ENCODE measurements around the gene ESPN. TPM values are rescaled to one million over a fixed set of nuclear protein-coding genes. Genes with fewer than 3 reads are reported as not detected.

Gene ESPN
- total and polyA plus RNA-seq, 12 donors, result 0.12 to 0.51 (median 0.25) TPM; not detected in 5

- H3K36me3 ChIP-seq, result peaks cover 0 to 87% (median 14%) of the 10 kb centered on the region in 9 donors
- H3K27me3 ChIP-seq, result peaks cover 0 to 40% (median 11%) of the 10 kb centered on the region in 7 donors
- H3K4me3 ChIP-seq, result peak overlapping the region in 2 of 10 donors; percentile 17 to 50
- no peak for DNase-seq
- no peaks in the 10 kb centered on the region for H3K9me3 ChIP-seq
- 59 to 64% methylated on average over 21 of the region's 21 CpGs for WGBS, 2 donors
- peak overlapping the region in 1 of 10 donors; percentile 65 for H3K27ac ChIP-seq
- no peak for TF ChIP-seq CTCF (IDR thresholded peaks at IDR 0.05)
- intact Hi-C loops (cut with DNase I), result loop anchor here in 1 of 10 donors (5.0 kb wide), 1 partner anchor 492 kb away; no protein-coding TSS in a partner anchor
- peaks cover 0 to 21% (median 7%) of the 10 kb centered on the region in 9 donors for H3K4me1 ChIP-seq
- no peak for ATAC-seq
Observed at GRCh38 chr1:6465461-6466005, 41.0 kb downstream of the ESPN start.

- peak within 1 kb of the TSS in 2 of 10 donors; percentile 17 to 50 for H3K4me3 ChIP-seq
Observed at GRCh38 chr1:6466023-6466422, 41.4 kb downstream of the ESPN start, which contains the start of gene TNFRSF25. TNFRSF25 (minus strand) TSS chr1:6466173; CDS start chr1:6466107, 66 bp downstream.

GRCh38 chr1:6466751-6467150 is 42.2 kb downstream of the ESPN start:
- DNase-seq (no peak), ATAC-seq (no peak)
- H3K4me3 ChIP-seq, result no peak overlapping the region
- peaks cover 0 to 28% (median 5%) of the 10 kb centered on the region in 7 donors for H3K27me3 ChIP-seq
- 89 to 93% methylated on average over 5 of the region's 5 CpGs for WGBS, 2 donors
- H3K36me3 ChIP-seq, result peaks cover 0 to 91% (median 20%) of the 10 kb centered on the region in 9 donors
- no peak overlapping the region for H3K27ac ChIP-seq
- no peak for TF ChIP-seq CTCF (IDR thresholded peaks at IDR 0.05)
- peaks cover 0 to 11% (median 0%) of the 10 kb centered on the region in 9 donors for H3K4me1 ChIP-seq
- intact Hi-C loops (cut with DNase I), result loop anchor here in 1 of 10 donors (5.0 kb wide), 1 partner anchor 491 kb away; no protein-coding TSS in a partner anchor
- no peaks in the 10 kb centered on the region for H3K9me3 ChIP-seq

More at GRCh38 chr1:6466023-6466422, 41.4 kb downstream of the ESPN start, which contains the start of gene TNFRSF25:
- Histone ChIP-seq H3K36me3 (peaks cover 0 to 91% (median 19%) of the 10 kb centered on the region in 9 donors), H3K27me3 (peaks cover 0 to 35% (median 7%) of the 10 kb centered on the region in 7 donors), H3K9me3 (no peaks in the 10 kb centered on the region), H3K27ac (peak within 1 kb of the TSS in 1 of 10 donors; percentile 65), H3K4me1 (peaks cover 0 to 16% (median 3%) of the 10 kb centered on the region in 9 donors)
- intact Hi-C loops (cut with DNase I), result loop anchor here in 1 of 10 donors (5.0 kb wide), 1 partner anchor 491 kb away; no protein-coding TSS in a partner anchor
- WGBS, 2 donors, result 34 to 39% methylated on average over 25 to 43 of the region's 43 CpGs
- DNase-seq, result no peak
- TF ChIP-seq CTCF (IDR thresholded peaks at IDR 0.05), result no peak
- ATAC-seq, result no peak

GRCh38 chr1:6467224-6467623 is 42.6 kb downstream of the ESPN start:
- no peaks in the 10 kb centered on the region for H3K9me3 ChIP-seq
- ATAC-seq, result no peak
- no peak overlapping the region for H3K27ac ChIP-seq
- H3K4me1 ChIP-seq, result peaks cover 0 to 11% (median 0%) of the 10 kb centered on the region in 9 donors
- H3K36me3 ChIP-seq, result peaks cover 0 to 91% (median 20%) of the 10 kb centered on the region in 9 donors
- intact Hi-C loops (cut with DNase I), result loop anchor here in 1 of 10 donors (5.0 kb wide), 1 partner anchor 490 kb away; no protein-coding TSS in a partner anchor
- no peak for DNase-seq
- WGBS, 2 donors, result 96 to 97% methylated on average over 12 of the region's 12 CpGs
- H3K27me3 ChIP-seq, result peaks cover 0 to 26% (median 0%) of the 10 kb centered on the region in 7 donors
- no peak overlapping the region for H3K4me3 ChIP-seq
- TF ChIP-seq CTCF (IDR thresholded peaks at IDR 0.05), result no peak
